Activated B cell treated with CpG ODN at 0.5 μM for 24 hours (primary cell): Measurements from ENCODE around the gene PRKRIP1. TPM values are rescaled to one million over a fixed set of nuclear protein-coding genes. Genes with fewer than 3 reads are reported as not detected.
"Not testable (repeated sequence)": the region's sequence is repeated elsewhere in the genome, so short reads cannot be mapped to it uniquely, and the experiment has no call there.

ENCODE experiments used
- ATAC-seq: fragments of 200-7000 bp; cut with Tn5 transposase; one replicate; pipeline ENCODE4 v1.10.0; 2021; ENCODE audit warnings: low read depth, mild to moderate bottlenecking, moderate library complexity
- CTCF ChIA-PET: fragments of 350-600 bp; sonication (Branson Sonifier 250); formaldehyde crosslinking; loops from one replicate; lab custom pipeline; 2021; ENCODE audit warnings: antibody characterized with exemption; lab: Charles Lee
- POLR2A ChIA-PET: fragments of 350-600 bp; sonication (Branson Sonifier 250); formaldehyde crosslinking; loops from one replicate; lab custom pipeline; 2021; ENCODE audit warnings: antibody characterized with exemption; lab: Charles Lee
- DNase-seq: peaks from one replicate; pipeline ENCODE4 v3.0.0; 2022
- H3K27ac Mint-ChIP-seq: one replicate; pipeline ENCODE4 v1.8.0; 2020; ENCODE audit warnings: mixed read lengths
- H3K27me3 Mint-ChIP-seq: one replicate; pipeline ENCODE4 v1.8.0; 2021; ENCODE audit warnings: mixed read lengths
- H3K36me3 Mint-ChIP-seq: one replicate; pipeline ENCODE4 v1.8.0; 2021; ENCODE audit warnings: low read depth, mixed read lengths
- H3K4me1 Mint-ChIP-seq: one replicate; pipeline ENCODE4 v1.8.0; 2021; ENCODE audit warnings: mixed read lengths
- H3K4me3 Mint-ChIP-seq: one replicate; pipeline ENCODE4 v1.8.0; 2020; ENCODE audit warnings: mild to moderate bottlenecking, mixed read lengths
- H3K9me3 Mint-ChIP-seq: one replicate; pipeline ENCODE4 v1.8.0; 2020; ENCODE audit warnings: mixed read lengths
- intact Hi-C: fragments of 100-400 bp; cut with micrococcal nuclease; formaldehyde crosslinking; loops from one replicate; pipeline ENCODE4 v1.15.1; 2024
- total RNA-seq: library from RNA; stranded (reverse); gene quantifications from 2 replicates; pipeline ENCODE4 v1.2.3, GENCODE V29; 2022
- TF ChIP-seq, protein P1 (sequence below): fragments of 200-600 bp; IDR thresholded peaks from one replicate; pipeline ENCODE4 v1.8.0; 2022; ENCODE audit warnings: antibody characterized with exemption, mild to moderate bottlenecking

PRKRIP1 gene
- total RNA-seq, 1 donor from 2014 or later: 39.7 TPM

DNA sequence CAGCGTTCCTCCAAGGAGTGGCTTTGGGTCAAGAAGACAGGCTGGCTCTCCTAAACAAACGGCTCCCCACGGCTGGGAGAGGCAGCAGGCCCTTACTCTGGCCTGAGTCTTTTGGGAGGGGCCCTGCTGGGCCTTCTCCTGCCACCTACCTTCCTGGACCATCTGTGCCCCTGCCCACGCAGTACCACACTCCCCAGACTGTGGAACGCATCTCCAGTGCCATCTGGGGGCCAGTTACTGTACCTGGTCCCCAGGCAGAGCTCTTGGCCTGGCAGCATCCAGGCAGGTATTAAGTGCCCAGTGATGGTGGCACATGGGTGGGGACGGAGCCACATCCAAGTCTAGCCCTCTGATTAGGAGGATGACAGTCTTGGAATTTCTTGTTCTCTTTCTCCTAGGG, 54.1 kb downstream of the PRKRIP1 start:
- ChIA-PET CTCF (interaction anchor here (0.7 to 9.9 kb wide), 9 partner anchors 15 to 171 kb away, joined by 4 to 219 read pairs (median 10); partner anchors contain the start of genes ORAI2 and PRKRIP1), POLR2A (interaction anchor here (0.6 to 16.7 kb wide), 5 partner anchors 9 to 54 kb away, joined by 3 to 886 read pairs (median 5); partner anchors contain the start of genes ORAI2 and PRKRIP1)
- peaks cover 37% of the 10 kb centered on the region for H3K36me3 Mint-ChIP-seq
- peaks cover 29% of the 10 kb centered on the region for H3K4me1 Mint-ChIP-seq
- H3K9me3 Mint-ChIP-seq: no peaks in the 10 kb centered on the region
- TF ChIP-seq, protein P1, sequence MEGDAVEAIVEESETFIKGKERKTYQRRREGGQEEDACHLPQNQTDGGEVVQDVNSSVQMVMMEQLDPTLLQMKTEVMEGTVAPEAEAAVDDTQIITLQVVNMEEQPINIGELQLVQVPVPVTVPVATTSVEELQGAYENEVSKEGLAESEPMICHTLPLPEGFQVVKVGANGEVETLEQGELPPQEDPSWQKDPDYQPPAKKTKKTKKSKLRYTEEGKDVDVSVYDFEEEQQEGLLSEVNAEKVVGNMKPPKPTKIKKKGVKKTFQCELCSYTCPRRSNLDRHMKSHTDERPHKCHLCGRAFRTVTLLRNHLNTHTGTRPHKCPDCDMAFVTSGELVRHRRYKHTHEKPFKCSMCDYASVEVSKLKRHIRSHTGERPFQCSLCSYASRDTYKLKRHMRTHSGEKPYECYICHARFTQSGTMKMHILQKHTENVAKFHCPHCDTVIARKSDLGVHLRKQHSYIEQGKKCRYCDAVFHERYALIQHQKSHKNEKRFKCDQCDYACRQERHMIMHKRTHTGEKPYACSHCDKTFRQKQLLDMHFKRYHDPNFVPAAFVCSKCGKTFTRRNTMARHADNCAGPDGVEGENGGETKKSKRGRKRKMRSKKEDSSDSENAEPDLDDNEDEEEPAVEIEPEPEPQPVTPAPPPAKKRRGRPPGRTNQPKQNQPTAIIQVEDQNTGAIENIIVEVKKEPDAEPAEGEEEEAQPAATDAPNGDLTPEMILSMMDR: no peak
- H3K27me3 Mint-ChIP-seq: no peaks in the 10 kb centered on the region
- DNase-seq (peak; percentile 46), ATAC-seq (peak; percentile 88)
- H3K27ac Mint-ChIP-seq: peak overlapping the region; percentile 63
- no peak overlapping the region for H3K4me3 Mint-ChIP-seq
- intact Hi-C loops: loop anchor here (1.0 kb wide), 4 partner anchors 38 to 171 kb away; no protein-coding TSS in a partner anchor

- ChIA-PET POLR2A (interaction anchor here (1.1 to 16.7 kb wide), 4 partner anchors 10 to 32 kb away, joined by 4 to 886 read pairs (median 8); partner anchors contain the start of genes ALKBH4, LRWD1 and ORAI2), CTCF (interaction anchor here (0.7 to 9.9 kb wide), 2 partner anchors 37 to 43 kb away, joined by 6 to 219 read pairs; no protein-coding TSS in a partner anchor)
Measured at GRCh38 chr7:102451371-102452054, 55.4 kb downstream of the PRKRIP1 start.

DNA sequence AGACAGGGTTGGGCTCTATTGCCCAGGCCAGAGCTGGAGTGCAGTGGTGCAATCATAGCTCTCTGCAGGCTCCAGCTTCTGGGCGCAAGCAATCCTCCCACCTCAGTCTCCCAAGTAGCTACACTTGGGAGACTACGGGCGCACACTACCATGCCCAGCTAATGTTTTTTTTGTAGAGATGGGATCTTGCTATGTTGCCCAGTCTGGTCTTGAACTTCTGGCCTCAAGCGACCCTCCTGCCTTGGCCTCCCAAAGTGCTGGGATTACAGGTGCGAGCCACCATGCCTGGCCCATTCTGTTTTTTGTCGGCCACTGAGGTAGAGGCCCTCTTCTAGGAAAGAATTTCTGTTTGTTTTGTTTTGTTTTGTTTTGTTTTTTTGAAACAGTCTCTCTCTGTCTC, 56.3 kb downstream of the PRKRIP1 start:
- CTCF ChIA-PET: interaction anchor here (1.0 to 9.9 kb wide), 2 partner anchors 44 to 56 kb away, joined by 3 to 219 read pairs; no protein-coding TSS in a partner anchor
- no peak for DNase-seq
- ATAC-seq: no peak
- Mint-ChIP-seq H3K4me3 (no peak overlapping the region), H3K36me3 (peaks cover 24% of the 10 kb centered on the region), H3K27me3 (no peaks in the 10 kb centered on the region), H3K27ac (no peak overlapping the region), H3K9me3 (no peaks in the 10 kb centered on the region), H3K4me1 (peaks cover 9% of the 10 kb centered on the region)
- POLR2A ChIA-PET: interaction anchor here (1.1 to 16.7 kb wide), 4 partner anchors 11 to 33 kb away, joined by 4 to 886 read pairs (median 8); partner anchors contain the start of genes ALKBH4, LRWD1 and ORAI2
- TF ChIP-seq, protein P1: no peak
- intact Hi-C loops: no loop called here

More at GRCh38 chr7:102451371-102452054, 55.4 kb downstream of the PRKRIP1 start:
- no peak for DNase-seq
- Mint-ChIP-seq H3K4me1 (peaks cover 16% of the 10 kb centered on the region), H3K36me3 (peaks cover 27% of the 10 kb centered on the region), H3K4me3 (no peak overlapping the region), H3K27ac (no peak overlapping the region), H3K9me3 (no peaks in the 10 kb centered on the region), H3K27me3 (no peaks in the 10 kb centered on the region)
- TF ChIP-seq, protein P1: no peak
- intact Hi-C loops: no loop called here
- no peak for ATAC-seq

- ATAC-seq (no peak), DNase-seq (no peak)
- Mint-ChIP-seq H3K27me3 (no peaks in the 10 kb centered on the region), H3K4me3 (no peak overlapping the region), H3K9me3 (no peaks in the 10 kb centered on the region), H3K4me1 (peaks cover 9% of the 10 kb centered on the region), H3K36me3 (peaks cover 24% of the 10 kb centered on the region), H3K27ac (no peak overlapping the region)
- TF ChIP-seq, protein P1: no peak
- ChIA-PET POLR2A (interaction anchor here (1.6 to 16.7 kb wide), 2 partner anchors 12 to 34 kb away, joined by 4 to 886 read pairs; partner anchors contain the start of genes ALKBH4, LRWD1 and ORAI2), CTCF (interaction anchor here (9.9 kb wide), 1 partner anchor 45 kb away, joined by 219 read pairs; no protein-coding TSS in a partner anchor)
- intact Hi-C loops: no loop called here
Measured at GRCh38 chr7:102453319-102453718, 57.2 kb downstream of the PRKRIP1 start.

GRCh38 chr7:102454468-102454867, 58.3 kb downstream of the PRKRIP1 start:
- no peak overlapping the region for H3K4me3 Mint-ChIP-seq

GRCh38 chr7:102454932-102455331, 58.8 kb downstream of the PRKRIP1 start:
- H3K4me3 Mint-ChIP-seq, H3K4me1 Mint-ChIP-seq, DNase-seq, H3K27ac Mint-ChIP-seq, ATAC-seq, H3K27me3 Mint-ChIP-seq, H3K9me3 Mint-ChIP-seq, CTCF ChIA-PET, intact Hi-C loops: not testable (repeated sequence)
- POLR2A ChIA-PET: interaction anchor here (1.1 to 1.4 kb wide), 4 partner anchors 9 to 50 kb away, joined by 3 to 4 read pairs (median 3); partner anchors contain the start of genes ALKBH4 and LRWD1
- peaks cover 25% of the 10 kb centered on the region for H3K36me3 Mint-ChIP-seq

More at GRCh38 chr7:102454468-102454867, 58.3 kb downstream of the PRKRIP1 start:
- CTCF ChIA-PET: no interaction called here
- Mint-ChIP-seq H3K9me3 (no peaks in the 10 kb centered on the region), H3K27ac (no peak overlapping the region), H3K4me1 (peaks cover 5% of the 10 kb centered on the region), H3K27me3 (no peaks in the 10 kb centered on the region), H3K36me3 (peaks cover 25% of the 10 kb centered on the region)
- TF ChIP-seq, protein P1: no peak
- no peak for ATAC-seq
- DNase-seq: no peak
- intact Hi-C loops: no loop called here
- POLR2A ChIA-PET: interaction anchor here (1.1 to 1.4 kb wide), 4 partner anchors 10 to 46 kb away, joined by 3 to 4 read pairs (median 3); partner anchors contain the start of genes ALKBH4 and LRWD1
